DOHH2 (cell line): Measurements from ENCODE around the gene ALS2.
"Not testable (repeated sequence)": the region's sequence is repeated elsewhere in the genome, so short reads cannot be mapped to it uniquely, and the experiment has no call there.

Experiments used
- H3F3A ChIP-seq: fragments of 200-600 bp; sonication (generic), shearing (Covaris generic); 2 replicates; pipeline ENCODE4 v1.6.0; 2016; ENCODE audit warnings: antibody characterized with exemption, mild to moderate bottlenecking; ENCODE audit not compliant: control insufficient read depth, insufficient read depth
- H3K27ac ChIP-seq: fragments of 200-600 bp; sonication (generic); 2 replicates; pipeline ENCODE4 v1.5.1; 2014; ENCODE audit warnings: low read depth, mild to moderate bottlenecking, low read length, moderate library complexity
- H3K27me3 ChIP-seq: fragments of 200-600 bp; sonication (generic); 2 replicates; pipeline ENCODE4 v1.6.1; 2014; ENCODE audit warnings: mild to moderate bottlenecking, low read length, mixed read lengths; ENCODE audit not compliant: control insufficient read depth
- H3K36me3 ChIP-seq: fragments of 200-600 bp; sonication (generic); 2 replicates; pipeline ENCODE4 v1.6.1; 2014; ENCODE audit warnings: mild to moderate bottlenecking, low read length, moderate library complexity, mixed read lengths; ENCODE audit not compliant: control insufficient read depth
- H3K4me1 ChIP-seq: fragments of 200-600 bp; sonication (generic); 2 replicates; pipeline ENCODE4 v1.6.1; 2014; ENCODE audit warnings: mild to moderate bottlenecking, low read length, mixed read lengths; ENCODE audit not compliant: control insufficient read depth
- H3K4me2 ChIP-seq: fragments of 200-600 bp; sonication (generic); 2 replicates; pipeline ENCODE4 v1.6.0; 2014; ENCODE audit warnings: mild to moderate bottlenecking, low read length, moderate library complexity
- H3K4me3 ChIP-seq: fragments of 200-600 bp; sonication (generic); 2 replicates; pipeline ENCODE4 v1.5.1; 2014; ENCODE audit warnings: mild to moderate bottlenecking, low read length, mixed read lengths
- H3K79me2 ChIP-seq: fragments of 200-600 bp; sonication (generic); 2 replicates; pipeline ENCODE4 v1.6.1; 2014; ENCODE audit warnings: mild to moderate bottlenecking, low read length, mixed read lengths; ENCODE audit not compliant: control insufficient read depth
- H3K9me2 ChIP-seq: fragments of 200-600 bp; sonication (generic); replicated peaks from 2 replicates; pipeline ENCODE4 v1.6.1; 2014; ENCODE audit warnings: mild to moderate bottlenecking, low read length, mixed read lengths; ENCODE audit not compliant: control insufficient read depth
- H3K9me3 ChIP-seq: fragments of 200-600 bp; sonication (generic); 2 replicates; pipeline ENCODE4 v1.6.1; 2014; ENCODE audit warnings: antibody characterized with exemption, low read length, mixed read lengths; ENCODE audit not compliant: control insufficient read depth, insufficient read depth
- H4K20me1 ChIP-seq: fragments of 200-600 bp; sonication (generic); 2 replicates; pipeline ENCODE4 v1.6.0; 2014; ENCODE audit warnings: low read depth, mild to moderate bottlenecking, antibody characterized with exemption, low read length, moderate library complexity; ENCODE audit not compliant: control insufficient read depth, insufficient read depth
- CTCF ChIP-seq: fragments of 200-600 bp; sonication (generic); IDR thresholded peaks from one replicate; pipeline ENCODE4 v1.5.1; 2014; ENCODE audit warnings: antibody characterized with exemption, mild to moderate bottlenecking, low read depth, low read length; ENCODE audit not compliant: poor library complexity, severe bottlenecking
- EZH2phosphoT487 ChIP-seq: fragments of 200-600 bp; sonication (generic); IDR thresholded peaks from 2 replicates; pipeline ENCODE4 v1.6.1; 2017; ENCODE audit warnings: borderline replicate concordance, mild to moderate bottlenecking, antibody characterized with exemption, low read length, moderate library complexity, mixed read lengths

The ALS2 gene

GRCh38 chr2:201674298-201674697 lies 106.4 kb downstream of the ALS2 start:
- Histone ChIP-seq H3K79me2 (no peaks in the 10 kb centered on the region), H3K36me3 (no peaks in the 10 kb centered on the region), H4K20me1 (no peaks in the 10 kb centered on the region), H3K27me3 (peaks cover under 1% of the 10 kb centered on the region; the same call in 1 of the 2 replicates), H3K4me3 (no peak overlapping the region), H3K4me1 (no peaks in the 10 kb centered on the region), H3K9me3 (no peaks in the 10 kb centered on the region), H3K9me2 (no peaks in the 10 kb centered on the region), H3F3A (no peaks in the 10 kb centered on the region), H3K27ac (no peak overlapping the region), H3K4me2 (no peak overlapping the region)
- no peak for TF ChIP-seq EZH2phosphoT487
- no peak for TF ChIP-seq CTCF

GRCh38 chr2:201673546-201673945 lies 107.2 kb downstream of the ALS2 start:
- no peaks in the 10 kb centered on the region for H3F3A ChIP-seq

GRCh38 chr2:201671205-201671604 lies 109.5 kb downstream of the ALS2 start:
- not testable (repeated sequence) for H3K9me2 ChIP-seq, H3K4me3 ChIP-seq, H3F3A ChIP-seq, H3K4me1 ChIP-seq, H3K79me2 ChIP-seq, H3K9me3 ChIP-seq, H3K36me3 ChIP-seq, H4K20me1 ChIP-seq, H3K27me3 ChIP-seq, H3K27ac ChIP-seq, H3K4me2 ChIP-seq

More at GRCh38 chr2:201673546-201673945, 107.2 kb downstream of the ALS2 start:
- H3K9me3 ChIP-seq = no peaks in the 10 kb centered on the region
- no peaks in the 10 kb centered on the region for H3K27me3 ChIP-seq
- no peaks in the 10 kb centered on the region for H3K79me2 ChIP-seq
- no peaks in the 10 kb centered on the region for H3K9me2 ChIP-seq
- no peak overlapping the region for H3K4me3 ChIP-seq
- no peaks in the 10 kb centered on the region for H3K4me1 ChIP-seq
- H3K27ac ChIP-seq = no peak overlapping the region
- H3K4me2 ChIP-seq = no peak overlapping the region
- no peaks in the 10 kb centered on the region for H4K20me1 ChIP-seq
- TF ChIP-seq CTCF (no peak), EZH2phosphoT487 (no peak)
- no peaks in the 10 kb centered on the region for H3K36me3 ChIP-seq

- Histone ChIP-seq H3K27ac (no peak overlapping the region), H3K9me3 (no peaks in the 10 kb centered on the region), H4K20me1 (no peaks in the 10 kb centered on the region), H3K36me3 (no peaks in the 10 kb centered on the region), H3K4me1 (no peaks in the 10 kb centered on the region), H3F3A (no peaks in the 10 kb centered on the region), H3K79me2 (no peaks in the 10 kb centered on the region), H3K9me2 (no peaks in the 10 kb centered on the region), H3K27me3 (no peaks in the 10 kb centered on the region), H3K4me3 (no peak overlapping the region), H3K4me2 (no peak overlapping the region)
- TF ChIP-seq CTCF (no peak), EZH2phosphoT487 (no peak)
These were observed 110.9 kb downstream of the ALS2 start for GRCh38 chr2:201669865-201670264.
